Spinal cord (tissue), 10 donors: Measurements from ENCODE around the gene FRY. TPM values are rescaled to one million over a fixed set of nuclear protein-coding genes. Genes with fewer than 3 reads are reported as not detected.

ENCODE experiments used
- DNase-seq, 6 donors: peaks; one replicate each; pipeline versions ENCODE4 v3.0.0 to v3.0.0-alpha.2; 2013 to 2015; ENCODE audit warnings: low spot score in 6 of 6, low read depth in 4 of 6
- H3K27ac ChIP-seq: one replicate; pipeline ENCODE4 v1.5.1; 2013; ENCODE audit warnings: low read depth, low read length, control low read depth
- H3K27me3 ChIP-seq: one replicate; pipeline ENCODE4 v1.6.1; 2013; ENCODE audit warnings: low read length; ENCODE audit not compliant: control insufficient read depth, insufficient read depth
- H3K36me3 ChIP-seq: one replicate; pipeline ENCODE4 v1.6.1; 2013; ENCODE audit warnings: low read length; ENCODE audit not compliant: control insufficient read depth, insufficient read depth
- H3K4me1 ChIP-seq: one replicate; pipeline ENCODE4 v1.6.1; 2013; ENCODE audit warnings: low read length; ENCODE audit not compliant: control insufficient read depth, insufficient read depth
- H3K4me3 ChIP-seq: one replicate; pipeline ENCODE4 v1.5.1; 2013; ENCODE audit warnings: low read depth, low read length, control low read depth
- H3K9me3 ChIP-seq: one replicate; pipeline ENCODE4 v1.6.1; 2013; ENCODE audit warnings: low read length; ENCODE audit not compliant: control insufficient read depth, insufficient read depth
- WGBS: methylation state at CpG from one replicate; pipeline ENCODE4 v1.1.5; 2013; ENCODE audit warnings: missing lambda C conversion rate; ENCODE audit not compliant: insufficient coverage; 5-methylcytosine and 5-hydroxymethylcytosine counted together
- polyA plus RNA-seq, 2 donors: library from polyadenylated mRNA; unstranded; fragments of 120-200 nt; gene quantifications; one replicate each; pipeline ENCODE4 v1.2.1, GENCODE V29; 2013; ENCODE audit not compliant: insufficient read length in 2 of 2
- total RNA-seq, 2 donors: library from RNA; depleted of rRNA in 1 of 2; stranded (reverse); fragments of 120-200 nt in 1 of 2; fragments of >200 nt in 1 of 2; gene quantifications; one replicate each; pipeline versions ENCODE4 v1.2.3 to v1.2.4, GENCODE V29; 2013 to 2014
- donor health status: healthy.

Gene FRY
- total and polyA plus RNA-seq, 4 donors = 55.9 to 97.8 (median 92.7) TPM

DNA sequence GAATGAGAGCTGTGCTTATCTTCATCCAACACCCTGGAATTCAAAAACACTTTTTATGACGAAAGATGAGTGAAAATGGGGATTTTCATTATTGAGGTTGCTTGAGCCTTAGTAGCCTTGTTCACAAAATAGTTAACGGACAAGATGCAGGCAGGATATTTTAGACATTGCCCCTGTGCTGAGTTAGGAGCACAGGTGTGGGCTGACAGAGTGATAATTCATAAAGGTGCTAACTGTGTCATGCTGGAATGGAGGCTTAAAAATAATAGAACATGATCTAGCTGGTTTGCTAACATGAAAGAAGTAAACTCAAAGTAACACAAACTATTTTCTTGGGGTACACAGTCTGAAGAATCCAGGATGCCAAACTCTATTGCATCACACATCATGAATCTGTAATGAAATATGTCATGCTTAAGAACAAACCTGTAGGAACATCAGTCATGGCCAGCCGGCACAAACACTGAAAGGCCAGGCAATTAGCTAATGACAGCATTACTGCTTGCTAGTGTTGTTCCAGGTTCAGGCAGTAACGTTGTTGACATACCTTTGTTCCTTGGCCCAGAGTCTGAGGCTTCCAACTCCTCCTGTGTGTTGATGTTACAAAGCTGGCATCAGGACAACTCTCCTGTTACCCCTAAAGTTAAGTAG lies 55.3 kb downstream of the FRY start:
- no peaks in the 10 kb centered on the region for H3K4me1 ChIP-seq
- H3K27me3 ChIP-seq = no peaks in the 10 kb centered on the region
- H3K9me3 ChIP-seq = no peaks in the 10 kb centered on the region
- H3K4me3 ChIP-seq = no peak overlapping the region
- no peaks in the 10 kb centered on the region for H3K36me3 ChIP-seq
- no peak overlapping the region for H3K27ac ChIP-seq
- 78% methylated on average over 3 of the region's 4 CpGs for WGBS
- DNase-seq = no peak

DNA sequence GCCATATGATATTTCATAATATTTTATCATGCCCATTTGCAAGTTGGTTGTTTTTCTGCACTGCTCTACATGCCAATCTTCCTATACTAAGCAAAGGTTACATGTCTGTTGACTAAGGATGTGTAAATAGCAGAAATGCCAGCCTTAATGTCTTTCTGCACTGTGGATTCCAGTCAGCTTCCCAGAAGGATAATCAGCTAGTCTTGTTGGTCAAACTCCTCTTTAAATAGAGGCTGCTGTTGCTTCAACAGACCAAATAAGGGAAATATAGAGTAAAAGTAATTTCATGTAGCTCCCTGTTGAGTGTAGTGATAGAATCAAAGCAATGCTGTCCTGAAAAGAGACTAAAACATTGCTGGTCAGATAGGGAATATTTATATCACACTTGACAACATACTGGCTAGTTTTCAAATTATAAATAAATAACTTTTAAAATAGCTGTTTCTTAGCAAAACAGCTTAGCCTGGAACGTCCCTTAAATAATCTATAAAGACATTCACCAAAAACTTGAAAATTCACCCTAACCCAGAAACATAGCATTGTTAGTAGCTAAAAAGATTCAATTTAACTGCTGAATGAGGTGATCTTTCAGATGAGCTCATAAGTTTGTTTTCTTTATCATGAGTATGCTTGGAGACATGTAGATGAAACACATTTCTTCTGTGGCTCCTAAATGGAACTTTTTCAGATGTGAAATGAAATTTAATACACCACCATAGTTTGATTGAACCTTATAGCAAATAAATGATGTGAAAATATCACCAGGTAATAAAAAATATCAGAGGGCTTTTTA lies 56.6 kb downstream of the FRY start:
- no peak overlapping the region for H3K27ac ChIP-seq
- H3K4me3 ChIP-seq = no peak overlapping the region
- H3K9me3 ChIP-seq = no peaks in the 10 kb centered on the region
- DNase-seq = no peak
- H3K4me1 ChIP-seq = no peaks in the 10 kb centered on the region
- H3K36me3 ChIP-seq = no peaks in the 10 kb centered on the region
- no CpG with 5 or more reads among the region's 1 CpG for WGBS
- H3K27me3 ChIP-seq = no peaks in the 10 kb centered on the region

DNA sequence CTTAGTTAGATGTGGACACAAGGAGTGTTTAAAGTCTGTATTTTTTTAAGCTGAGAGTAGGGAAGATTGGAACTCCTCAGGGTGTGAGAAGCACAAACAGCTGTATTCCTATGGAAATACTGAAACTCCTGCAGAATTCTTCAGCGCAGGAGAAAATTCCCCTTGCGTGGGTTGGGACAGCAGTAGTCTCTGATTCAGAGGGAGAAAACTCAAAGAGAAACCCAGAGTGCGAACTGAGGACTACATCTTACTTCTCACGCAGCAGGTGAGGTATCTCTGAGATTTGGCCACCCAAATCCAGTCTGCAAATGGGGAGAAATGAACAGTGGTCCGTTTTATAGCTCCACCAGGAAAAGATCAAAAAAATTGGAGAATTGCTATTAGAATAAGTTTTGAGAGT lies 60.9 kb downstream of the FRY start:
- Histone ChIP-seq H3K4me1 (no peaks in the 10 kb centered on the region), H3K36me3 (no peaks in the 10 kb centered on the region), H3K27ac (no peak overlapping the region), H3K4me3 (no peak overlapping the region), H3K27me3 (no peaks in the 10 kb centered on the region), H3K9me3 (no peaks in the 10 kb centered on the region)
- DNase-seq = no peak
- no CpG with 5 or more reads among the region's 5 CpGs for WGBS

DNA sequence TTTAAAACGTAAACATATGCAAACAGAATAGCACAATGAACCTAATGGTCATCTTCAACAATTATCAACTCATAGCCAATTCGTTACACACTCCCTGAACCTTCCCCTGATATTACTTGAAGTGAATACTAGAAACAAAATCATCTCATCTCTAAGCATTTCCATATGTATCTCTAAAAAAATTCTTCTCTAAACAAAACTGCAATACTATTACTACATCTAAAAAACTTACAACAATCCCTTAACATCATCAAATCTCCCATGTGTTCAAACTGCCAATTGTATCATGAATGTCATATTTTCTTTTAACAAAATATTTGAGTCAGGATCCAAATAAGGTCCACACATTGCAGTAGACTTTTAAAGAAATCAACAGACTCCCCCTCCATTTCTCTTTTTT lies 61.4 kb downstream of the FRY start:
- 71% methylated on average over 1 of the region's 2 CpGs for WGBS
- no peak overlapping the region for H3K27ac ChIP-seq

DNA sequence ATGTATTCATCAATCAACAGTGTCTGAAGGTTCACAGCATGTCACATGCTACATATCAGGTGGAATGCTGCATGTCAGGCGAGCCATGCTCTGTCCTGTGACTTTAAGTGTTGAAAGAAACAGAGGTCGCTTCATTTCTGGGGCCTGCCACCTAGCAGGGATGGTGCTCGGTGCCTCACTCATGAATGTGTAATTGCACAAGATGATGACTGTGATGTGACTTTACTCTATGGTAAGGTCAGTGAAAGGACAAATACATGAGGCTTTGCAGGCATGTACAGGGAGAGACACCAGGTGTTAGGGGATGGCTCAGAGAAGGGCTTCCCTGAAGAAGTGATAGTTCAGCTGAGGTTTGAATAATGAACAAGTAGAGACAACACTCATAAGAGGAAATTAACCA lies 66.7 kb downstream of the FRY start:
- no peaks in the 10 kb centered on the region for H3K4me1 ChIP-seq
- no peak for DNase-seq
- no peak overlapping the region for H3K4me3 ChIP-seq
- peaks cover 5% of the 10 kb centered on the region for H3K36me3 ChIP-seq
- H3K9me3 ChIP-seq = no peaks in the 10 kb centered on the region
- H3K27me3 ChIP-seq = no peaks in the 10 kb centered on the region
- no peak overlapping the region for H3K27ac ChIP-seq
- WGBS = 93% methylated on average over 3 of the region's 3 CpGs

More for the DNA sequence above, 61.4 kb downstream of the FRY start:
- Histone ChIP-seq H3K27me3 (no peaks in the 10 kb centered on the region), H3K4me1 (no peaks in the 10 kb centered on the region), H3K4me3 (no peak overlapping the region), H3K36me3 (no peaks in the 10 kb centered on the region), H3K9me3 (no peaks in the 10 kb centered on the region)
- DNase-seq = no peak

DNA sequence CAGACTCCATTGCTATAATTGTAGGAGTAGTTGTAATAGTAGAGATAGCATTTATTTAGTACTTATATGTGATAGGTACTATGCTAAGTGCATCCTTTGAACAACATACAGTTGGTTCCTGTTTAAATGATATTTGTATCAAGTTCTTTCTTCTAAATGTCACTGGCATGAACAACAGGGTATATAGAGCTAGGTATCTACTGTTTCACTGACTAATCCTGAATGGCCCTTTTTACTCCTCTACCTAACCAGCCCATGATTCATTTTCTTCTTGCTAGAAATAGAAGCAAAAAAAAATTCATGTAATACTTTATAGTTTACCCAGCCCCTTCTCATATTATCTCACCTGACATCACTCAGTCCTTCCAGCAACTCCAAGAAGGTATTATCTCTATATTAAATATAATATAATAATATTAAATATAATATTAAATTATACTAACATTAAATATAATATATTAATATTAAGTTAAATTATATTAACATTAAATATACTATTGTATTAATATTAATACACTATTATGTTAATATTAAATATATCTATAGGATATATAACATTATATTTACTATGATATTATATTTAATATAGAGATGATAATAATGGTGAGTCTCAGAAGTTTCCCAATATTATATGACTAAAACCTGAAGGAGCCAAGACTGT lies 74.2 kb downstream of the FRY start:
- H3K27ac ChIP-seq = no peak overlapping the region
- DNase-seq = no peak

DNA sequence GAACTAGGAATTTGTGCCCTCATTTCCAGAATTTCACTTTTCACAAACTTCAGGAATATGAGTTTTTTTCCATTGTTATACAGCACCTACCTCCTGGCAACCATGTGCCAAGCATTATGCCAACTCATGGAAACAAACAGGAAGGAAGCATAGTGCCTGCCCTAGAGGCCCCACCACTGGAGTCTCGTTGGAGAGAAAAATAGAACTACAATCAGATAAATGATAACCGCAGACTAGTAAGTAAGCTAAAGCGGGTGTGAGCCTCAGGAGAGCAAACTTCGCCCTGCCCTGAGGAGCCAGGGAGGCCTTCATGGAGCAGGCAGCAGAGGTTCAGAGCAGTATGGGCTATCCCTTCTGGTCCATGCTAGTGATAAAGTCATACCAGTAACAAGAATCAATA lies 75.9 kb downstream of the FRY start:
- H3K36me3 ChIP-seq = peaks cover 10% of the 10 kb centered on the region
- no peaks in the 10 kb centered on the region for H3K4me1 ChIP-seq
- no peak overlapping the region for H3K4me3 ChIP-seq
- no peaks in the 10 kb centered on the region for H3K27me3 ChIP-seq
- no CpG with 5 or more reads among the region's 4 CpGs for WGBS
- no peak overlapping the region for H3K27ac ChIP-seq
- DNase-seq = no peak
- H3K9me3 ChIP-seq = no peaks in the 10 kb centered on the region

More for the DNA sequence above, 74.2 kb downstream of the FRY start:
- Histone ChIP-seq H3K27me3 (no peaks in the 10 kb centered on the region), H3K36me3 (peaks cover 10% of the 10 kb centered on the region), H3K9me3 (no peaks in the 10 kb centered on the region), H3K4me3 (no peak overlapping the region), H3K4me1 (no peaks in the 10 kb centered on the region)

DNA sequence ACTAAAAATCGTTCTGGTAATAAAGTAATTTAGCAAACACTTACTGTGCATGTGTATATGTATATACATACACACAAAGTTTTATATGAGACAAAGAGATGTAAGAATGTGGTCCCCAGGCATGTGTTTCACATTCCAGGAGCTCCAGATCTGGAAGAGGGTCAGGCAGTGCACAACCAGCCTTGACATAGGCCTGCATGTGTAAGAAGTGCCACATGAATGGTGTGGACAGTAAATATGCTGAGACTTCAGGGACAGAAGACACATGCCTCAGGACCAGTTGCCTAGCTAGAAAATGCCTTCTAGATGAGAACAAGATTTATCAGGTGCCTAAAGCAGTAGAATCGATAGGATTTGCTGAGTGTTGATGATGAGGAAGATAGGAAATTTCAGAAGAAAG lies 76.4 kb downstream of the FRY start:
- WGBS = 100% methylated on average over 1 of the region's 2 CpGs
- H3K9me3 ChIP-seq = no peaks in the 10 kb centered on the region

DNA sequence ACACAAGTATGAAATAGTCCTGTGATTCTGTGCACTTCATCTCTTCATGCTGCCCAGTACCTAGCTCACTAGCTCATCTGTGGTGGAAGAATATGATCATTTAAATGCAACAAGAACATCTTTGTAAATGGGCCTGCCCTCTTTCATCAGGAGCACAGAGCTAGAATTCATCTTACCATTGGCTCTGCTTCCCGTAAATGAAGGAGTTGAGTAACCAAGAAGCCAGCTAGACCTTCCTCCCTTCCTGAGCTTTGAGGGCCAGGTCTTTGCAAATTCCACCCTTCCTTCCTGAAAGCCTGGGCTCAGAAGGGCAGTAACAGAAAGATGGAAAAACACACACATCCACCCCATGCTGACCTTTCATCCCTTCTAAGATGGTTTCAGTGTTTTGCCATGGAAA lies 82.0 kb downstream of the FRY start:
- Histone ChIP-seq H3K27me3 (no peaks in the 10 kb centered on the region), H3K4me3 (no peak overlapping the region), H3K4me1 (no peaks in the 10 kb centered on the region), H3K27ac (no peak overlapping the region), H3K36me3 (peaks cover 4% of the 10 kb centered on the region), H3K9me3 (no peaks in the 10 kb centered on the region)
- 86% methylated on average over 1 of the region's 1 CpG for WGBS
- peak in 1 of 6 donors; percentile 9 for DNase-seq

More for the DNA sequence above, 76.4 kb downstream of the FRY start:
- Histone ChIP-seq H3K4me3 (no peak overlapping the region), H3K27ac (no peak overlapping the region), H3K27me3 (no peaks in the 10 kb centered on the region), H3K4me1 (no peaks in the 10 kb centered on the region), H3K36me3 (peaks cover 6% of the 10 kb centered on the region)
- no peak for DNase-seq
